ENCODE data around the gene CEBPG.

Gene CEBPG

DNA sequence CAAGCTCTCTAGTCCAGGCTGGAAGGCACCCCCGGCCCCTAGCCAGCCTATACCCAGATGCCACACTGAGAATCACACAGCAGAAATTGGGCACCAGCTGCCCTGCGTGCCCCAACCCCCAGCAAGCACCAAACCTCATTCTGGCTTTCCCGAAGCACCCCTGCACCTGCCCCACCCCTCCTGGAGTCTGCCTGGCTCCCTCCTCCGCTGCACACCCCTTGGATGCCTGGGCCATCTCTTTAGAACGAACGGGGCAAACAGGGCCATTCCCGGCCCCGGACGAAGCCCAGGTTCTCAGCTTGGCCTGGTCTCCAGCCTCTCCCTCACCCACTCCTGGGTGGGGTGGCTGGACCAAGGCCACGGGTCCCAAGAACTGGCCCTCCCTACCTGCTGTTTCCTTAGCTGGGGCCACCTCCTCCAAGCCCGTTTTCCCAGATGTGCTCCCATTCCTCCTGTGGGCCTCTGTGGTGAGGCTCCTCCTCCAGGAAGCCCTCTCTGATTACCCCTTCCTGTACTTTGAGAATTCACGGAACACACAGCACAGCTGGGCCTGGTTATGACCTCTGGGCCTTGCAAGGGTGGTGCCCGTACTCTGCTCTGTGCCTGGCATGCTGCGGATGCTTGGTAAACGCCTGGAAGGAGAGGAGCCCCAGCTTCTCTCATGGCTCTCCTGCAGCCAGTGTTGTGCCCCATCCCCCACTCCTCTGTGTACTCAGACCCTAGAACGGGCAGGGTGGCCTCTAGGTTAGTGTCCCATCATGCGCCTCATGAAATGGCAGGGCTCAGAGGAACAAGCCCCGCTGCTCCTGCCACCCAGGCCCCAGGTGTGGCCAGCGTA lies 21.4 kb downstream of the CEBPG start:
- no peak for DNase-seq

DNA sequence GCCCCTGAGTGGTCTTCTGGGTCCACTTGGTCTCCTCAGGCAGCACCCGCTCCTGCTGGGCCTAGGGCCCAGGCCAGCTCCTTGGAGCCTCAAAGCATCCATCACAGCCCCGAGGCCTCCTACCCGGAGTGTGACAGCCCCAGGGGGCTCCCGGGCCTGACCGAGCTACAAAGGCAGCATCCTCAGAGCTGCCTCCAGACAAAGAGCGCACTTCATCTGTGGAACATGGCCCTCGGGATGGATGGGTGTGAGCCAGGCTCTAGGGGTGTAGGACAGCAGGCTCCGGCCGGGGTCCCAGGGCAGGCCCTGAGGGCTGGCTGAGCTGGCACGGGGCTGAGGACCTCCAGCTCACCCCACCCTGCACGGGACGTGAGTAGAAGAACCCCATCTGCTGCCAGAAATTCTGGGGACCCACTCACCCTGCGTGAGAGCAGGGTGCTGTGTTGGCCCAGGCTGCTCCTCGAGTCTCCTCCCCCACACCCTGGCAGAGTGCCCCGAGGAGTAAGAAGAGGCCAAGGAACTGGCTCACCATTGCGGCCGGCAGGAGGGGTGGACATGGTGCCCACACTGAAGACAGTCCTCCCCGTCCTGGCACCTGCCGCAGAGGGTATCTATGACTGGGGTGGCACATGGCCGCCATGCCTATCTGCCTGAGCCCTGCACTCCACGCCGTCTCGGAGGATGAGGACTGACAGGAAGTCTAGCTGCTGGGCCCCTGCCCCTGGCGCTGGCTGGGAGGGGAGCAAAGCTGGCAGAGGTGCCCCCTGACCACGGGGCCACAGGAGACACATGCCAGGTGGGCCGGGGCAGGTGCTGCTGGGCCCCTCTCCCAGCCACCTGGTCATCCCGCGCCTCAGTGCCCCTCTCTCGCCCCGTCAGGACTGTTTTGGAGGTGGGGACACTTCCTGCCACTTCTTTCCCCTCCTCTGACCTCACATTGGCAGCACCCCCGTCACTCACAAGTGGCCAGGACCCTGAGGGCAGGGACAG lies 22.3 kb downstream of the CEBPG start:
- peak in 12 of 56 donors; percentile 9 to 60 (median 32) for DNase-seq

DNA sequence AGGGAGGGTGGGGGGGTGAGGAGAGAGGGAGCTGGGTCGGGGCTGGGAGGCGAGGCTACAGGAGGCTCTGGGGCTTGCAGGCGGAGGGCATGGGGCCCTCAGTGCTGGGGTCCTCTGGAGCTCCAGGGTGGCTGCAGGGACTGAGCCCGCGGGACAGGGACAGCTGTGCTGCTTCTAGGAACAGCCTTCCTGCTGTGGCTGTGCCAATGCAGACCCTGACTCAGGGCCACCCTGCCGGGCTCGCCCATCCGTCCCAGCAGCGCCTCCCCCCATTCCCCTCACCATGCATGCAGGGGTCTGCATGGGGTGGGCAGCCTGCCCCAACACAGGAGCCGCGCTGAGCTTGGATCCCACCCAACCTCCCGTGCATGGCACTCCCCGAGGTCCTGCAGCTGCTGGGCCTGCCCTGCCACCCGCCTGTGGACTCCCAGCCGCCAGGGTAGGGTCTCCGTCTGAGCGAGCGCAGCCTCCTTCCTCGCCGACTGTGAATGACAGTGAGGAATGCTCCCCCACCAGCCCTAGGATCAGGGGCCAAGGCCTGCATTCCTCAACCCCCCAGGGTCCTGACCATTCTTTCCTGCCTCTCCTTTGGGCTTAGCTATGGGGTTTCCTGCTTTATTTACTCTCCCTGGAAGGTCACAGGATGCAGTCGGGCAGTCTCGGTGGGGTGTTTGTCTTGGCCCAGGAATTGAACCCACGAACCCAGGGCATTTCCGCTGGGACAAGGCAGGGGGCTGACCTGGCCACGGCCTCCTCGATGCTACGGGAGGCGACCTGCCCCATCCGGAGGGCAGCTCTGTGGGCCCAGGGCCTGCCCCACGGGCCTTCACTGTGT lies 23.4 kb downstream of the CEBPG start:
- no peak for DNase-seq

DNA sequence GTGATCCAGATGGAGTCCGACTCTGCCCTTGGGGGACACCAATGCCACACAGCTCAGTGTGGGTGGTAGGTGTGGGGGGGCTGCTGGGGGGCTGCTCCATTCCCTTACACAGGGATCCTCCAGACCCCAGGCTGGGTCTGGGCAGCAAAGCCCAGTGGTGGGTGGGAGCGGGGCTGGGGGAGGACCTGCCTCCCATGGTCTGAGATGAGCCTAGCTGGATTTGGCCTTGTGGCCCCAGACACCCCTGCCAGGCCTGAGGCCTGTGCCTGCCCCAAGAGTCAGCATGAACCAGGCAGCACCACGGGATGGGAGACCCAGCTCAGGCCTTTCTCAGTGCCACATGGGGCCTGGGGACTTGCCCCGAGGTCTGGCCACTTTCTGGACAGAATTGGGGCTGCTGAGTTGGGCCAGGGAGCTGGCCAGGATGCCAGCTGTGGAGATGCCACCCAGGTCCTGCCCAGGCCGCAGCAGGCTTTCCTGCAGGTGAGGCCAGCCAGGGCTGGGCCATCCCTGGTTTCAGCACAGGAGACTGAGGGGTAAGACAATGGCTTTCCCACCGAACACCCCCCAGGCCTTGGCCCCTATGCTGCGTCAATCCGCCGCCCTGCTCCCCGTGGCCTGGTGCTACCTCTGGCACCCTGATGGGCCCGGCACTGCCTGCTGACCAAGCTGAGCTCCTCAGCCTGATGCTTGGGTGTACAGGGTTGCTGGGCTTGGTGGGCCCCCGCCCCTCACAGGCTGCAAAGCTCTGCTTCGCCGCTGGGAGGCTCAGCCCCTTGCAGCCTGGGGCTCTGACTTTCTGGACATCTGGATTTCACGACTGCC lies 24.2 kb downstream of the CEBPG start:
- DNase-seq: no peak

DNA sequence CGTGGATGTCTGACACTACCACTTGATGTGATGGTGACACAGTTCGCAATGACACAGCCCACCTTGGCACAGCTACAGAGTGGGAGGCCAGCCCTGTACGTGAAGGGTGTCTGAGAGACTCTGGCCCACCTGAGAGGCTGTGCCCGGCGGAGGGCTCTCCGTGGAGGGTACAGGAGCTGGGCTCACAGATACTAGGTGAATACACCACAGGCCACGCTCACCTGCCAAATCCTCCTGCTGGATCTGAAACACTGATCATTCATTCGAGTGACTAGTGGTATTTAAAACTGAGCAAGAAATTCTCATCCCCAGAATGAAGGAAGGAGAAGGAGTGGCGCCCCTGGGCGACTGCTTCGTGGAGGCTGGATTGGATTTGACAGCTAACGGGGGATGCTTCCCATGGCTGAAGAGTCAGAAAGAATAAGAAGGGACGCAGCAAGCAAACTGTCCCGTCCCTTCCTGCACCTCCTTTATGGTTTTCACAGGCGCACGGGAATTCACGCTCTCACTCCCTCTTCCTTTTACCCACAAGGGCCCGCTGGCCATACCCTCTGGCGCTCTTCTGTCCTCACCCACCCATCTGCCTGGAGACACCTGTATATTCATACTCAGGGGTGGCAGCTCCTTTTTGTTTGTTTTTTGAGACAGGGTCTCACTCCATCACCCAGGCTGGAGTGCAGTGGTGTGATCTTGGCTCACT lies 25.0 kb downstream of the CEBPG start:
- no peak for DNase-seq

DNA sequence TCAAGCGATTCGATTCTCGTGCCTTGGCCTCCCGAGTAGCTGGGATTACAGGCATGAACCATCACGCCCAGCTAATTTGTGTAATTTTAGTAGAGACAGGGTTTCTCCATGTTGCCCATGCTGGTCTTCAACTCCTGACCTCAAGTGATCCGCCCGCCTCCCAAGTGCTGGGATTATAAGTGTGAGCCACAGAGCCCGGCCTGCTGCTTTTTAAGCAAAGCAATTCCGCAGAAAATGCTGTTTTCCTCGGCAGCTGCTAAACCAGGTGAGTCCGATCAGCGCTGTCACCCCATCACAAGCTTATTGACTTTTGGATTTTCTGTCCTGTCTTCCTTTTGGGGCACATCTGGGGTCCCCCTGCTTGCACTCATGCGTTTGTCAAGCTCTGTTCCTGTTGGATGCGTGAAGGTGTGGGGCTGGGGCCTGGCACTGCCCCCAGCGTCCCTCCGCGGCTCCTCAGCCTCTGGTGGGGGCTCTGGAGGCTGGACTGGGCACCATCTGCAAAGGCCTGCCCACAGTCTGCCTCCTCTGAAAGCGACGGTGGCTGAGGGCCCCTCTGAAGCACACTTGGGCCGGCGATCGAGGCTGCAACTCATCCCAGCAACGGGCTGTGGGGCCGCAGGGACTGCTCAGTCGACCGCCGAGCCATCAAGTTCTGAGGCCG lies 25.7 kb downstream of the CEBPG start:
- no peak for DNase-seq

DNA sequence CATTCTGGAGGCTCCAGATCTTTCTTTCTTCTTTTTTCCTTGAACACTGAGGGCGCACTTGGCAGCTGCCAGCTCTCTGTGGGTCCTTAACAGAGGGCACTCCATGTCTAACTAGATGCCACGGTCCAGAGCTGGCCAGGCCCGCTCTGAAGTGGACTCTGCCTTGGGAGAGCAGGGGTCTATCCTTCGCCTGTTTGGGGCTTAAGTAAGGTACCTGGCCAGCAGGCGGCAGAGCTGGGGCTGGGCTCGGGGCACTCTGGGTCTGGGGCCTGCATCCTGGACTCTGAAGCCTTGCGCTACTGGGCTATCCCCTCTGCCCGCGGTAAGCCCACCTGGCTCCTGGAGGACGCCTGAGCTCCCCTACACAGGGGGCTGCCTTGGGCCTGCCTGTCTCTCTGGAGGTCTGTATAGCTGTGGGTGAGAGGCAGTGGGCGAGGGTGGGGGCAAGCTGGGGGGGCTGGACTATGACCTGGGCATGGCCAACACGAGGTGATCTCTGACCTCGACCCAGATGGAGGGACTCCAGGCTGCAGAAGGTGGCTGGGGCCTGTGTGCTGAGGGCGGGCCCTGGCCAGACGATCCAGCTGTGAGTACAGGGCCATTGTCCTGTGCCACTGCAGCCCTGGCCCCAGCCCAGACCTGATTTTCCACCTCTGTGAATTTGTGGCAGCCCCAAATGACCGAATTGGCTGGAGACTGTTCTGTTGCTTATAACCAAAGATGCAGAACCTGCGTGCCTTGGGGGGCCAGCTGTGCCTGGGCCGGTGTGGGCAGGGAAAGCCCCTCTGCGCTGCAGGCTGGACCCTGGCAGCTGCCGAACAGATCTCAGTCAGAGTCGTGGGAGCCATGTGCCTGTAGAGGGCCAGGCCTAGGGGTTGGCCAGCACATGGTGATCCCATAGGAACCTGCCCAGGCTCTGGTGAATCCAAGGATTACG lies 26.5 kb downstream of the CEBPG start:
- no peak for DNase-seq

DNA sequence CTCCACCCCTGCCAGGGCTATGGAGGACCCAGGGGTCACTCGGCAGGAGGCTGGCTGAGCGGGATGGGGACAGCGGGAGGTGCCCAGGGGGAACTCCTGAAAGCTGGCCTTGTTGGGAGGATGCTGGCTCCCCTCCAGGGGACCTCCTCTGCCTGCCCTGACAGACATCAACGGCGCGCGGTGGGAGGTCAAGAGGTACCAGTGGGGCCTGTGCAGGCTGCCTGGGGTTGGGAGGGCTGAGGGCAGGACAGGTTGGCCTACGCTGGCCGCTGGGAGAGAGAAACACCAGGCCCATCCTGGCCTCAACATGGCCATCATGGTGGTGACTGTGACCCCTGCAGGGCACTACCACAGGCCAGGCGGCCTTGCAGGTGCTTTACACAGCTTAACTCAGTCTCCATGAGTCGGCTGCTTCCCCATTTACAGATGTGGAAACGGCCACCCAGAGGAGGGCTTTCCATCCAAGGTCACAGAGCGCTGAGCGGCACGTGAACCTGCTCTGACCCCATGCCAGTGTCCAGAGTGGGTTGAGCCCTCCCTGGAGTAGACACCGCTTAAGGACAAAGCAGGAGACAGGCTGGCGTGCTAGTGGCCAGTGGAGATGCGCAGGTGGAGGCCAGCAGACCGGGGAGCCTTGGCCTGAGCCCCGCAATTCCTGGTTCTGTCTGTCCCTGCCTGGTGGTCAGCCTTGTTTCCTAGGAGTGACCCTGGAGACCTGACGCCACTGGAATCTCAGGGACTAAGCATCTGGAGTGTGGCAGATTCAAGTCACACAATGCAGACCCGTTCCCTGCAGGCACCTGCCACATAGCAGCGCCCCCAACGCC lies 27.6 kb downstream of the CEBPG start:
- no peak for DNase-seq

DNA sequence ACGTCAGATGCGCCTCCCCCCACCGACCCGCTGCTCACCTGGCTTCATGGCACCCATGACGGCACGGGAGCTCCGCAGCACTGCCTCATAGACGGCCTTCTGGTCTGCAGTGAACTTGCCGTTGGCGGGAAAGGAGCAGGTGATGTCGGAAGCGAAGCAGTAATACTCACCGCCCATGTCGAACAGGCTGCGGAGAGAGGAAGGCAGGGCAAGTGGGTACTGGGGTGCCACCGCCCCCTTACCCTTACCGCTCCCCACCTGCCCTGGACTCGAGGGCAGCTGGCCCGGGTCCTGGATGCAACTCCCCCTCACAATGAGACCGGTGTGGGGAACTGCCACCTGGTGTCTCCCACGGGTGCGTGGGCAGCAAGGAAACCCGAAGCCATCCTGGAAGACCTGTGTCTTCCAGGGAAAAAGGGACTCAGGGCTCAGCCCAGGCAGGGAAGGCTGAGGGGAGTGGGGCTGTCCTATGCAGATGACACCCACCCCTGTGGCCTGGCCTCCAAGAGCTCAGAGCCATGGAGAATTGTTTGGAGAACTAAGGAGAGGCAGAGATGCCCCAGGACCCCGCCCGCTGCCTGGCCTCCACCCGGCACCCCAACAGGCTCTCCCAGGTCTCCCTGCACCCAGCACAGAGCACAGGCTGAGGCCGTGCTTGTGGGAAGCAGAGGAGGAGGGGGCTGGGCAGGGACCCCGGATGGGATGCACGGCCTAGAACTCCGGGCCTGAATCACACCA lies 28.3 kb downstream of the CEBPG start:
- no peak for DNase-seq

DNA sequence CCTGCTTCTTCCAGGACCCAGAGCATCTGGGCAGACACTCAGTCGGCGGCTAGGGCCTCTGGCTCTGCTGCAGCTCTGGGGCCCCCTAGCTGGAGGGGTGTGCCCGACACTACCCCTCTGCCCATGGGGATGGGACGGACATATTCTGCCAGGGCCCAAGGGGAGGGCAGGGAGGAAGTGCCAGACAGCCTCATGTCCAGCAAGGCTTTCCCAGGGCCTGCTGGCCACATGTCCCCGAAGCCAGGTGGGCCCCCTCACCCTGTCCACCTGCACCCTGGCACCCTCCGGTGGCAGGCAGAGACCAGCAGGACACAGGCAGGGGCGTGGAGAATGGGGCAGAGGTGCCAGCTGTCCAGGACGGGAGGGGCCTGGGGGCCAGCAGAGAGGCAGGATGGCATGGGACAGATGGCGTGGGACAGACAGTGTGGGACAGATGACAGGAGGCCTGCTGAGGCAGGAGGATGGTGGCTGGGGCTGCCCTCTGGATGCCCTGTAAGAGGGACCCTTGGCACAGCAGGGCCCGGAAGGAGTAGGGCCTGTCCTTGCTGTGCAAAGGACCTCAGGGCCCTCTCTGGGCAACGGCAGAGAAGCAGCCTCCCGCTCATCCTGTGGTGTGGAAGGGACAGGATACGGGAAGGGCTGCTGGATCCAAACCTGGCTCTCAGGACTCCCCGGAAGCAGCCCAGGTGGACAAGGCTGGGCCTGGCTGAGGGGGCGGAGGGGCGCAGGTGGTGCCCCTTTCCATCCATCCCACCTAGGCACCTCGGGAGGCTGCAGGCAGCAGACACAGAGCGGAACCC lies 29.1 kb downstream of the CEBPG start:
- DNase-seq: no peak

DNA sequence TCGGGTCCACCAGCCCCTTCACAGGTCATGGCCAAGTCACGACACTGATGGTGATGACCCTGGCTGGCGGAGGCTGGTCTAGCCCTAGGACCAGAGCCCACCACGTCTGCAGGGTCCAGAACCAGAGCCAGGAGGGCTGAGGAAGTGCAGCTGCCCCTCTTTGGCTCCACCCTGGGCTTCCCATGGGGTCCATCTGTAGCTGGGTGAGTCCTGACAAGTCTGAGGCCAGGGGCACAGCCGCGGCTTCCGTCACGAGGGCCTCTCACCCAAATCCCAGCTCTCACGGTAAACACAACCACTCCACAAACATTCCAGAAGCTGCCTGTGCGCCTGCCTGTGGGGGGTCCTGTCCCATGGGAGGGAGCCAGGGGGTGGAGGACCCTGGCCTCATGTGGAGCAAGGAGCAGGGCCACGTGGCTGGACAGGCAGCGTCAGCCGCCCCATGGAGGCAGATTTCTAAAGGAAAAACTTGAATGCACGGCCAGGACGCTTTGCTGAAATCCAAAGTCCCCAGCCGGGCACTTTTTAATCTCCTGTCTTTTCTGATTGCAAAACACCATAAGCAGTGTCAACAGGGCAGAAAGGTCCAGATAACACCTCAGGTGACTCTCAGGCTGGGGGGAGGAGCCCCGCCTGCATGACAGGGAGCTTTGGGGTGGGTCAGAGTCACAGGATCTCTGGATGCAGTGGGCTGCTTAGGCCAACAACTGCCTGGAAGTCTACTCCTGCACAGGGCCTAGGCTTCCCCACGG lies 29.9 kb downstream of the CEBPG start:
- no peak for DNase-seq

DNA sequence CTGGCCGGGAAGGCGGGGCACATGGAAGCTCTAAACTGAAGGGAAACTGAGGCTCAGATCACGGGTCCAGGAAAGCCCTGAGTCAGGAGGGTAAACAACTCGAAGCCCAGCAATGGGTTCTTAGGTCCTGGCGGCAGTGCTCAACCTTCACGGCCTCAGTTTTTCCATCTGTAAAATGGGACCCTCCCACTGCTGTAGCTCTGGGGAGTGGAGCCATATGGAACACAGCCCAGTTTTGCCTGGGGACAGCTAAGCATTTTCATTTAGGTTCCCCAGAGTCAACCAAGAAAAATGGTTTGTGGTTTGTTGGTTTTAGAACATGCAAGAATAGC lies 30.4 kb downstream of the CEBPG start:
- DNase-seq: no peak

DNA sequence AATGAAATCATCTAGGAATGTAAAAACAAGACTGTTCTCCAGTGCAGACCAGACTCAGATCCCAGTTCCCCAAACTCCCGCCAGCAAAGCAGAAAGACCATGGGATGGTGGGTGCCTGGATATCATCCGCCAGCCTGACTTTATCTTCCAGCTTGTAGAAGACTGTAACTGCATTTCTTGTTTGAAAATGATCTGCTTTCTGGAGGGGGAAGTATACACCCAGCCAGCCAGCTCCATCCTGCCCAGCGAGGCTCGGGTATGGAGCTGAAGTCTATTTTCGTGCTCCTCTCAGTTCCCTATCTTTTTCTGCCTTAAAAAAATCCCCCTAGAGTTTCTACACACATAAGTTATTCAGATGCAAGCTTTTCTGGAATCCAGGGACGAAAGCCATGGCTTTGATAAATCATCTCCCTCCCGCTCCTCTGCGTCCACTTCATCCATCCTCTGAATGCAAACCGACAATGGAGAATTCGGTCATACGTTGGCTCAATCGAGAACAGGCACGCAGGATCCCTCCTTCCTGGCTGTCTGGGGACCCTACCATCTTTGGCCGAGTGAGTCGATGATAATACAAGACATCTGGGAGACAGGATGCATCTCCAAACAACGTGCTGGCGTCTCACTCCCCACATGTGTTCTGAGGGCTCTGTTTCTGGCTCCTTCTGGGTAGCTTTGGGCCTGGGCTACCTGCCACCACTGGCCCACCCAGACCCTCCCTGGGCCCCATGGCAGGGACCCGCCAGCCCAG lies 31.2 kb downstream of the CEBPG start:
- DNase-seq: no peak

DNA sequence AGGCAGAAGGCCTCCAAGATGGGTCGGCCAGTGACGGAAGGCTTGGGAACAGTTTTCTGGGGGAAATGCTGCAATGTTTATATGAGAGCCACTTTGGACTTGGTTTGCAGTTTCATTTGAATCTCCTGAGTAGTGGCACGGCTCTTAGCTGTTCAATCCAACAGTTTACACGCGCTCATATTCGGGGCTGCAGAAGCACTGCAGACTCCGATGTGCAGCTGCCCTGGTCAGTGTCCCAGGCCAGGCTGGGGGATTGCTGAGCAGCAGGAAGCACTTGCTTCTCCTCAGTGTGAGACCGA lies 31.7 kb downstream of the CEBPG start:
- DNase-seq: no peak
